GM12878 (cell line): Measurements from ENCODE around the gene KLHL22. TPM values are rescaled to one million over a fixed set of nuclear protein-coding genes. Genes with fewer than 3 reads are reported as not detected.

Experiments
- ATAC-seq: fragments of 200-7000 bp; cut with Tn5 transposase; 3 replicates; pipeline ENCODE4 v1.9.1; 2020; ENCODE audit warnings: mild to moderate bottlenecking, moderate library complexity
- BruUV-seq: library from RNA; stranded (reverse); fragments of 400-500 nt; replicated peaks from 2 replicates; lab custom pipeline; 2021; lab: Mats Ljungman, UMichigan
- CTCF ChIA-PET: fragments of 300-600 bp; sonication (Branson Sonifier 250); formaldehyde crosslinking; extraction: SDS; loops from one replicate; lab custom pipeline; 2021; ENCODE audit warnings: inconsistent platforms; lab: Yijun Ruan, JAX
- POLR2A ChIA-PET: fragments of 350-600 bp; formaldehyde crosslinking; extraction: SDS; loops from one replicate; lab custom pipeline; 2021; ENCODE audit warnings: inconsistent platforms; lab: Charles Lee
- RAD21 ChIA-PET: fragments of 300-600 bp; sonication (Branson Sonifier 250); formaldehyde crosslinking; loops from one replicate; lab custom pipeline; 2023; ENCODE audit warnings: antibody characterized with exemption; ENCODE audit not compliant: unreplicated experiment; lab: Charles Lee
- SMC1A ChIA-PET: fragments of 300-600 bp; sonication (Branson Sonifier 250); formaldehyde crosslinking; loops from one replicate; lab custom pipeline; 2023; ENCODE audit not compliant: unreplicated experiment, uncharacterized antibody; lab: Charles Lee
- DNase-seq: peaks from one replicate; pipeline ENCODE4 v3.0.0-alpha.2; 2011; ENCODE audit warnings: low read depth, low spot score
- FAIRE-seq: peaks from 3 replicates; lab custom pipeline; 2011; peaks lifted over from hg19 to GRCh38; lab: Jason Lieb, UNC
- H2AFZ ChIP-seq: 2 replicates; pipeline ENCODE4 v1.6.0; 2011; ENCODE audit warnings: low read depth, low read length, control low read depth; ENCODE audit not compliant: control insufficient read depth
- H3K27ac ChIP-seq: 2 replicates; pipeline ENCODE4 v1.5.1; 2011; ENCODE audit warnings: control low read depth; ENCODE audit not compliant: control insufficient read depth, insufficient read depth
- H3K27me3 ChIP-seq, 2 experiments: replicated peaks in 1 of 2; 2 replicates each; pipeline versions ENCODE4 v1.6.0 to v1.6.1; 2011; ENCODE audit warnings: low read length in 1 of 2; ENCODE audit not compliant: control insufficient read depth in 2 of 2, insufficient read depth in 2 of 2
- H3K36me3 ChIP-seq, 2 experiments: 2 replicates each; pipeline ENCODE4 v1.5.1; 2011; ENCODE audit warnings: low read length in 1 of 2; ENCODE audit not compliant: control insufficient read depth in 2 of 2, insufficient read depth in 2 of 2
- H3K4me1 ChIP-seq: 2 replicates; pipeline ENCODE4 v1.6.1; 2011; ENCODE audit warnings: mild to moderate bottlenecking, low read length, moderate library complexity, mixed read lengths; ENCODE audit not compliant: control insufficient read depth, insufficient read depth
- H3K4me2 ChIP-seq: 2 replicates; pipeline ENCODE4 v1.6.0; 2011; ENCODE audit warnings: control low read depth; ENCODE audit not compliant: control insufficient read depth, insufficient read depth
- H3K4me3 ChIP-seq: fragments of 200-600 bp; sonication (generic); 2 replicates; pipeline ENCODE4 v1.5.1; 2016
- H3K79me2 ChIP-seq: 2 replicates; pipeline ENCODE4 v1.6.0; 2011; ENCODE audit warnings: low read length; ENCODE audit not compliant: control insufficient read depth, insufficient read depth
- H3K9ac ChIP-seq: 2 replicates; pipeline ENCODE4 v1.8.0; 2011; ENCODE audit warnings: low read length, control low read depth, mixed read lengths; ENCODE audit not compliant: control insufficient read depth, insufficient read depth
- H3K9me3 ChIP-seq: replicated peaks from 3 replicates; pipeline ENCODE4 v1.5.1; 2011; ENCODE audit warnings: mild to moderate bottlenecking, low read length; ENCODE audit not compliant: control insufficient read depth, insufficient read depth
- H4K20me1 ChIP-seq: 2 replicates; pipeline ENCODE4 v1.6.0; 2011; ENCODE audit not compliant: control insufficient read depth, insufficient read depth
- CBFB ChIP-seq: IDR thresholded peaks from 2 replicates; pipeline ENCODE4 v1.6.1; 2016; ENCODE audit warnings: antibody characterized with exemption, low read depth
- DPF2 ChIP-seq: fragments of 450-650 bp; IDR thresholded peaks from 2 replicates; pipeline ENCODE4 v1.6.1; 2017; ENCODE audit warnings: mild to moderate bottlenecking
- IKZF2 ChIP-seq, 2 experiments: fragments of 450-650 bp; IDR thresholded peaks; 2 replicates each; pipeline ENCODE4 v1.6.1; 2017; ENCODE audit warnings: mild to moderate bottlenecking in 2 of 2, moderate library complexity in 2 of 2
- KAT2A ChIP-seq: conservative IDR thresholded peaks from 2 replicates; pipeline ENCODE4 v1.6.1; 2011; ENCODE audit warnings: low read depth, low read length; ENCODE audit not compliant: control insufficient read depth
- NRF1 ChIP-seq: conservative IDR thresholded peaks from 2 replicates; pipeline ENCODE4 v1.6.1; 2011; ENCODE audit warnings: mild to moderate bottlenecking, low read depth, low read length, improper control_type of control experiment
- ZBED1 ChIP-seq: IDR thresholded peaks from 2 replicates; pipeline ENCODE4 v1.6.1; 2016; ENCODE audit warnings: borderline replicate concordance
- ZNF217 ChIP-seq: fragments of 450-650 bp; IDR thresholded peaks from 2 replicates; pipeline ENCODE4 v1.6.1; 2017; ENCODE audit warnings: antibody characterized with exemption, mild to moderate bottlenecking
- ZNF24 ChIP-seq: fragments of 450-650 bp; IDR thresholded peaks from 2 replicates; pipeline ENCODE4 v1.6.1; 2017; ENCODE audit warnings: antibody characterized with exemption, mild to moderate bottlenecking
- WGBS: methylation state at CpG from one replicate; pipeline ENCODE4 v1.1.6; 2016; ENCODE audit warnings: low lambda C conversion rate; ENCODE audit not compliant: insufficient replicate concordance, insufficient coverage; ENCODE audit errors: missing lambda C conversion rate; 5-methylcytosine and 5-hydroxymethylcytosine counted together
- in situ Hi-C: fragments of 300-500 bp; cut with MboI; formaldehyde crosslinking; loops from 9 replicates; pipeline ENCODE4 v1.14.3; 2018; ENCODE audit warnings: mixed read lengths
- intact Hi-C: fragments of 100-400 bp; cut with micrococcal nuclease; formaldehyde crosslinking; loops from one replicate; pipeline ENCODE4 v1.14.2; 2022; ENCODE audit not compliant: unreplicated experiment
- polyA plus RNA-seq, 11 experiments: library from polyadenylated mRNA; depleted of rRNA in 4 of 11; unstranded in 6 of 11; stranded (reverse) in 5 of 11; fragments of >200 nt; fragmentation: Nextera tagmentation in 4 of 11; fragmentation: Illumina TruSeq in 1 of 11; extraction: Ambion mirVana in 4 of 11; extraction: Trizol in 1 of 11; gene quantifications; 1 replicate in 1 of 11; 2 replicates in 10 of 11; pipeline versions ENCODE4 v1.2.1 to v1.2.3, GENCODE V29; 2011 to 2016; ENCODE audit warnings: inconsistent platforms in 2 of 11, missing spikeins in 2 of 11, low read depth in 1 of 11
- total RNA-seq, 4 experiments: library from RNA; depleted of rRNA in 3 of 4; stranded (reverse); fragments of >200 nt in 3 of 4; fragmentation: Illumina TruSeq in 1 of 4; extraction: Trizol in 1 of 4; gene quantifications; 2 replicates each; pipeline versions ENCODE4 v1.2.1 to v1.2.3, GENCODE V29; 2013 to 2021
- TF ChIP-seq, protein P1 (sequence below): fragments of 450-650 bp; IDR thresholded peaks from 2 replicates; pipeline ENCODE4 v1.6.1; 2017; ENCODE audit warnings: mild to moderate bottlenecking, low read depth, inconsistent platforms; ENCODE audit not compliant: poor library complexity, severe bottlenecking
- TF ChIP-seq, protein P2 (sequence below): fragments of 450-650 bp; IDR thresholded peaks from 2 replicates; pipeline ENCODE4 v1.6.1; 2017; ENCODE audit warnings: mild to moderate bottlenecking
- TF ChIP-seq, protein P3 (sequence below): fragments of 450-650 bp; IDR thresholded peaks from 2 replicates; pipeline ENCODE4 v1.6.1; 2018; ENCODE audit warnings: borderline replicate concordance, mild to moderate bottlenecking; ENCODE audit not compliant: partially characterized antibody

The KLHL22 gene
- total and polyA plus RNA-seq, 10 of the 15 experiments (the other 5 are each of a cell fraction or from before 2014, with no cell fraction given), result 0.06 to 22.1 (median 14.2) TPM

DNA sequence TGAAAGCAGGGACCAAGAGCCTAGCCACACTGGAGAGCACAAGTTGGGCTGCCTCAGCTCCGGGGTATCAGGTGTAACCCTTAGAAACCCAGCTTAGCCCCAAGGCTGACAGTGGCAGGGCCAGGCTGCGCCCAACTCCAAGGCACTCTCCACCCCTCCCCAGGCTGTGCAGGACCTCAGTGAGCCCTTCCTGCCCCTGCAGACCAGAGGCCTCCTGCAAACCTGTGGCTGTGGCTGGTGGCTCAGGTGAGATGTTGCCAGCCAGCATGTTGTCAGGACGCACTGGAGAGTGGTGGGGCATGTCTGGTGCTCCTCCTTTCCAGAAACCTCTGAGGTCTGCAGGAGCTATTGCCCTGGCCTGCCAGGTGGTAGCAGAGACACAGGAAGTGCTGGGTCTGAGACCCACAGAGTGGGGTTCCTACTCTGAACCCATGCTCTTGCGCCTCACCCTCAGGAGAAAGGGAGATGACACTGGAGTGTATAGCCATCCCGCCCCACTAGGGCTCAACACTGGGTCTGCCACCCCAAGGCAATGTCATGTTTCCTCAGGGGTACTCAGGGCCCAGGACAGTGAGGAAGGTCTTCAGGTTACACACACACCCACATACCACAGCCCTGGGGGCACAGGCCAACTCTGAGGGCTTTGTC, 55.5 kb downstream of the KLHL22 start:
- no peak for DNase-seq
- POLR2A ChIA-PET, result no interaction called here

More for the DNA sequence above, 55.5 kb downstream of the KLHL22 start:
- Histone ChIP-seq H3K79me2 (no peaks in the 10 kb centered on the region), H3K36me3 (no peaks in the 10 kb centered on the region), H3K4me1 (no peaks in the 10 kb centered on the region), H4K20me1 (no peaks in the 10 kb centered on the region), H2AFZ (no peak overlapping the region), H3K27me3 (peaks cover 8 to 14% of the 10 kb centered on the region in 2 experiments; a peak in 3 of 4 replicates), H3K27ac (no peak overlapping the region), H3K4me2 (no peak overlapping the region), H3K9ac (no peak overlapping the region), H3K4me3 (no peak overlapping the region), H3K9me3 (no peaks in the 10 kb centered on the region)
- ChIA-PET SMC1A (no interaction called here), CTCF (no interaction called here), RAD21 (no interaction called here)
- TF ChIP-seq KAT2A (no peak), ZNF217 (no peak), NRF1 (no peak), DPF2 (no peak), ZBED1 (no peak), ZNF24 (no peak), CBFB (no peak), IKZF2 (IDR thresholded peaks at IDR 0.05) (no peak)
- TF ChIP-seq, protein P1, sequence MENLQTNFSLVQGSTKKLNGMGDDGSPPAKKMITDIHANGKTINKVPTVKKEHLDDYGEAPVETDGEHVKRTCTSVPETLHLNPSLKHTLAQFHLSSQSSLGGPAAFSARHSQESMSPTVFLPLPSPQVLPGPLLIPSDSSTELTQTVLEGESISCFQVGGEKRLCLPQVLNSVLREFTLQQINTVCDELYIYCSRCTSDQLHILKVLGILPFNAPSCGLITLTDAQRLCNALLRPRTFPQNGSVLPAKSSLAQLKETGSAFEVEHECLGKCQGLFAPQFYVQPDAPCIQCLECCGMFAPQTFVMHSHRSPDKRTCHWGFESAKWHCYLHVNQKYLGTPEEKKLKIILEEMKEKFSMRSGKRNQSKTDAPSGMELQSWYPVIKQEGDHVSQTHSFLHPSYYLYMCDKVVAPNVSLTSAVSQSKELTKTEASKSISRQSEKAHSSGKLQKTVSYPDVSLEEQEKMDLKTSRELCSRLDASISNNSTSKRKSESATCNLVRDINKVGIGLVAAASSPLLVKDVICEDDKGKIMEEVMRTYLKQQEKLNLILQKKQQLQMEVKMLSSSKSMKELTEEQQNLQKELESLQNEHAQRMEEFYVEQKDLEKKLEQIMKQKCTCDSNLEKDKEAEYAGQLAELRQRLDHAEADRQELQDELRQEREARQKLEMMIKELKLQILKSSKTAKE, result no peak
- TF ChIP-seq, protein P2, sequence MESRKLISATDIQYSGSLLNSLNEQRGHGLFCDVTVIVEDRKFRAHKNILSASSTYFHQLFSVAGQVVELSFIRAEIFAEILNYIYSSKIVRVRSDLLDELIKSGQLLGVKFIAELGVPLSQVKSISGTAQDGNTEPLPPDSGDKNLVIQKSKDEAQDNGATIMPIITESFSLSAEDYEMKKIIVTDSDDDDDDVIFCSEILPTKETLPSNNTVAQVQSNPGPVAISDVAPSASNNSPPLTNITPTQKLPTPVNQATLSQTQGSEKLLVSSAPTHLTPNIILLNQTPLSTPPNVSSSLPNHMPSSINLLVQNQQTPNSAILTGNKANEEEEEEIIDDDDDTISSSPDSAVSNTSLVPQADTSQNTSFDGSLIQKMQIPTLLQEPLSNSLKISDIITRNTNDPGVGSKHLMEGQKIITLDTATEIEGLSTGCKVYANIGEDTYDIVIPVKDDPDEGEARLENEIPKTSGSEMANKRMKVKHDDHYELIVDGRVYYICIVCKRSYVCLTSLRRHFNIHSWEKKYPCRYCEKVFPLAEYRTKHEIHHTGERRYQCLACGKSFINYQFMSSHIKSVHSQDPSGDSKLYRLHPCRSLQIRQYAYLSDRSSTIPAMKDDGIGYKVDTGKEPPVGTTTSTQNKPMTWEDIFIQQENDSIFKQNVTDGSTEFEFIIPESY, result no peak
- TF ChIP-seq, protein P3, sequence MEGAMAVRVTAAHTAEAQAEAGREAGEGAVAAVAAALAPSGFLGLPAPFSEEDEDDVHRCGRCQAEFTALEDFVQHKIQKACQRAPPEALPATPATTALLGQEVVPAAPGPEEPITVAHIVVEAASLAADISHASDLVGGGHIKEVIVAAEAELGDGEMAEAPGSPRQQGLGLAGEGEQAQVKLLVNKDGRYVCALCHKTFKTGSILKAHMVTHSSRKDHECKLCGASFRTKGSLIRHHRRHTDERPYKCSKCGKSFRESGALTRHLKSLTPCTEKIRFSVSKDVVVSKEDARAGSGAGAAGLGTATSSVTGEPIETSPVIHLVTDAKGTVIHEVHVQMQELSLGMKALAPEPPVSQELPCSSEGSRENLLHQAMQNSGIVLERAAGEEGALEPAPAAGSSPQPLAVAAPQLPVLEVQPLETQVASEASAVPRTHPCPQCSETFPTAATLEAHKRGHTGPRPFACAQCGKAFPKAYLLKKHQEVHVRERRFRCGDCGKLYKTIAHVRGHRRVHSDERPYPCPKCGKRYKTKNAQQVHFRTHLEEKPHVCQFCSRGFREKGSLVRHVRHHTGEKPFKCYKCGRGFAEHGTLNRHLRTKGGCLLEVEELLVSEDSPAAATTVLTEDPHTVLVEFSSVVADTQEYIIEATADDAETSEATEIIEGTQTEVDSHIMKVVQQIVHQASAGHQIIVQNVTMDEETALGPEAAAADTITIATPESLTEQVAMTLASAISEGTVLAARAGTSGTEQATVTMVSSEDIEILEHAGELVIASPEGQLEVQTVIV, result no peak
- FAIRE-seq, result no peak
- no peak for ATAC-seq
- WGBS, result 84% methylated on average over 5 of the region's 5 CpGs
- no TSS peak for BruUV-seq
- intact Hi-C loops (no loop called here), in situ Hi-C loops (no loop called here)
